Endothelial cell (in vitro differentiated cells): ENCODE data around the gene MILR1. TPM values are rescaled to one million over a fixed set of nuclear protein-coding genes. Genes with fewer than 3 reads are reported as not detected.

Source experiments
- DNase-seq: peaks from one replicate; pipeline ENCODE4 v3.0.0; 2021; ENCODE audit warnings: low spot score
- H3K27ac Mint-ChIP-seq: one replicate; pipeline ENCODE4 v1.8.0; 2021; ENCODE audit warnings: mixed read lengths, inconsistent platforms; ENCODE audit not compliant: unreplicated experiment
- H3K27me3 Mint-ChIP-seq: one replicate; pipeline ENCODE4 v1.8.0; 2021; ENCODE audit warnings: mild to moderate bottlenecking, moderate library complexity, mixed read lengths, inconsistent platforms; ENCODE audit not compliant: unreplicated experiment
- H3K36me3 Mint-ChIP-seq: one replicate; pipeline ENCODE4 v1.8.0; 2021; ENCODE audit warnings: mild to moderate bottlenecking, low read depth, mixed read lengths, inconsistent platforms; ENCODE audit not compliant: unreplicated experiment
- H3K4me1 Mint-ChIP-seq: one replicate; pipeline ENCODE4 v1.8.0; 2021; ENCODE audit warnings: mild to moderate bottlenecking, mixed read lengths, inconsistent platforms; ENCODE audit not compliant: unreplicated experiment
- H3K4me3 Mint-ChIP-seq: one replicate; pipeline ENCODE4 v1.8.0; 2021; ENCODE audit warnings: mild to moderate bottlenecking, mixed read lengths, inconsistent platforms; ENCODE audit not compliant: unreplicated experiment
- H3K9me3 Mint-ChIP-seq: one replicate; pipeline ENCODE4 v1.8.0; 2021; ENCODE audit warnings: mixed read lengths, inconsistent platforms; ENCODE audit not compliant: unreplicated experiment
- long read RNA-seq: library from polyadenylated mRNA; unstranded; transcript quantifications from one replicate; pipeline ENCODE4 v2.0.0, GENCODE V29; 2020; ENCODE audit not compliant: unreplicated experiment
- total RNA-seq: library from RNA; stranded (reverse); fragmentation: NEBNext Ultra II Directional; extraction: Animal tissue kit (Norgen Biotek cat#: 25700); gene quantifications from one replicate; pipeline ENCODE4 v1.2.1, GENCODE V29; 2021; ENCODE audit not compliant: unreplicated experiment
- TF ChIP-seq, protein P1 (sequence below): fragments of 200-600 bp; sonication (generic); IDR thresholded peaks from one replicate; pipeline ENCODE4 v1.5.0; 2021; ENCODE audit warnings: antibody characterized with exemption; ENCODE audit not compliant: unreplicated experiment

MILR1 gene, protein sequence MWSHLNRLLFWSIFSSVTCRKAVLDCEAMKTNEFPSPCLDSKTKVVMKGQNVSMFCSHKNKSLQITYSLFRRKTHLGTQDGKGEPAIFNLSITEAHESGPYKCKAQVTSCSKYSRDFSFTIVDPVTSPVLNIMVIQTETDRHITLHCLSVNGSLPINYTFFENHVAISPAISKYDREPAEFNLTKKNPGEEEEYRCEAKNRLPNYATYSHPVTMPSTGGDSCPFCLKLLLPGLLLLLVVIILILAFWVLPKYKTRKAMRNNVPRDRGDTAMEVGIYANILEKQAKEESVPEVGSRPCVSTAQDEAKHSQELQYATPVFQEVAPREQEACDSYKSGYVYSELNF
- total RNA-seq = 1.6 TPM
- long read RNA-seq, partial matches to known transcripts = 0 of 1 reads
- long read RNA-seq, other reads (novel, unspliced or antisense) = 1 of 1 reads

DNA sequence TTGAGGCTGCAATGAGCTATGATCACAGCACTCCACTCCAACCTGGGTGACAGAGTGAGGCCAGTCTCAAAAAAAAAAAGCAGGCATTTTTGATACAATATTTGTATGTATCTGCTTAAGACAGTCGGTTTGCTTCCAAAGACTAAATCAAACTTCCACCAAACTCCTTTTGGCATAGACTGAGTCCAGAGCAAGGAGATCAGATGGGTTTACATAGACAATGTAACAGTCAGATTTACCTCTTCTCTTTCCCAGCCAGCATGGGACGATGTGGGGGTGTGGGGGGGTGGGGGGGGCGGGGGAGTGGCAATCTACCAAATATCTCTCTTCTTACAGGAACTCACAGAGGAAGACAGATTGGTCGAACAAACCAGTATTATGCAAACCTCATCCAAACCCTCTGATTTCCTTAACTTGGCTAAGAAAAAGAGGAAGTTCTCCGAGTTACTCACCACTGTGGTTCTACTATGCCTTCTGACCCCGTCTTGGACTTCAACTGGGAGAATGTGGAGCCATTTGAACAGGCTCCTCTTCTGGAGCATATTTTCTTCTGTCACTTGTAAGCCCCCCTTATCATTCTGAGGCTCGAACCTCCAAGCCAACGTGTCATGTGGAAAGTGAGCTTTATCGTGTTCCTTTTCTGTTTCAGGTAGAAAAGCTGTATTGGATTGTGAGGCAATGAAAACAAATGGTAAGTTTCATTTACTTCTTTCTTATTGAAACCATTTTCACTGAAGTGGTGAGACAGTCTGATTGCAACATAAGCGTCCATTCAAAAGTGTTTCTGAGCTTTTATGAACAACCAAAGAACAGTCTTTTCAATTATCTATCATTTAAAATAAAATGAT lies at the start of gene MILR1:
TSS of gene MILR1 (plus strand) at position 451 of the 848 bp plus-strand sequence. CDS start at position 505, 54 bp downstream.
- no peaks in the 10 kb centered on the region for H3K9me3 Mint-ChIP-seq
- peaks cover 2% of the 10 kb centered on the region for H3K27me3 Mint-ChIP-seq
- DNase-seq = no peak
- H3K4me1 Mint-ChIP-seq = peaks cover 4% of the 10 kb centered on the region
- TF ChIP-seq, protein P1, sequence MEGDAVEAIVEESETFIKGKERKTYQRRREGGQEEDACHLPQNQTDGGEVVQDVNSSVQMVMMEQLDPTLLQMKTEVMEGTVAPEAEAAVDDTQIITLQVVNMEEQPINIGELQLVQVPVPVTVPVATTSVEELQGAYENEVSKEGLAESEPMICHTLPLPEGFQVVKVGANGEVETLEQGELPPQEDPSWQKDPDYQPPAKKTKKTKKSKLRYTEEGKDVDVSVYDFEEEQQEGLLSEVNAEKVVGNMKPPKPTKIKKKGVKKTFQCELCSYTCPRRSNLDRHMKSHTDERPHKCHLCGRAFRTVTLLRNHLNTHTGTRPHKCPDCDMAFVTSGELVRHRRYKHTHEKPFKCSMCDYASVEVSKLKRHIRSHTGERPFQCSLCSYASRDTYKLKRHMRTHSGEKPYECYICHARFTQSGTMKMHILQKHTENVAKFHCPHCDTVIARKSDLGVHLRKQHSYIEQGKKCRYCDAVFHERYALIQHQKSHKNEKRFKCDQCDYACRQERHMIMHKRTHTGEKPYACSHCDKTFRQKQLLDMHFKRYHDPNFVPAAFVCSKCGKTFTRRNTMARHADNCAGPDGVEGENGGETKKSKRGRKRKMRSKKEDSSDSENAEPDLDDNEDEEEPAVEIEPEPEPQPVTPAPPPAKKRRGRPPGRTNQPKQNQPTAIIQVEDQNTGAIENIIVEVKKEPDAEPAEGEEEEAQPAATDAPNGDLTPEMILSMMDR = no peak
- H3K27ac Mint-ChIP-seq = peak within 1 kb of the TSS; percentile 91
- no peak within 1 kb of the TSS for H3K4me3 Mint-ChIP-seq
- no peaks in the 10 kb centered on the region for H3K36me3 Mint-ChIP-seq

DNA sequence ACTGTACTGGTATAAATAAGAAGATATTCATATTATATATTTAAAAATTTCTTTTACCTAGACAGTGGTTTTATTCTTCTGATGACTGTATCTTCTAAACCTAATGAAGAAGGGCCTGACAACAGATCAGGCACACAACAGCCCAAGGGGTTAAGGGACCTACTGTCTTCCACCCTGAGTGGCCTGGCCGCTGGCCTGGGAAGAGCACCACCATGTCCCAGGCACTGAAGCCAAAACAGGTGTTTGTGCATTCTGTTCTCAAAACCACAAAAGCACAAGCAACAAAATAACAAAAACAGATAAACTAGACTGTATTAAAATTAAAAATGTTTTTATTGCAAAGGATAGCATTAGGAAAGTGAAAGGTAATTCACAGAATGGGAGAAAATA lies 49.2 kb upstream of the MILR1 start:
- Mint-ChIP-seq H3K27ac (no peak overlapping the region), H3K4me1 (peaks cover 10% of the 10 kb centered on the region), H3K36me3 (no peaks in the 10 kb centered on the region), H3K4me3 (no peak overlapping the region), H3K27me3 (no peaks in the 10 kb centered on the region), H3K9me3 (no peaks in the 10 kb centered on the region)
- TF ChIP-seq, protein P1 = no peak
- no peak for DNase-seq

DNA sequence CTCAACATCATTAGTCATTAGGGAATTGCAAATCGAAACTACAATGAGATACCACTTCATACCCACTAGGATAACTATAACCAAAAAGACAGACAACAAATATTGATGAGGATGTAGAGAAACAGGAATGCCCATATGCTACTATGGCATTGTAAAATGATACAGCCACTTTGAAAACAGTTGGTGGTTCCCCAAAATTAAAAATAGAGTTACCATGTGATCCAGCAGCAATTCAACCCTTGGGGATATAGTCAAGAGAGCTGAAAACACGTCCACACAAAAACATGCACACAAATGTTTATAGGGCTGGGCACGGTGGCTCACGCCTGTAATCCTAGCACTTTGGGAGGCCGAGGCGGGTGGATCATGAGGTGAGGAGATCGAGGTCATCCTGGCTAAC lies 48.3 kb upstream of the MILR1 start:
- H3K27ac Mint-ChIP-seq = no peak overlapping the region
- DNase-seq = no peak
- H3K4me3 Mint-ChIP-seq = no peak overlapping the region
- TF ChIP-seq, protein P1 = no peak
- no peaks in the 10 kb centered on the region for H3K9me3 Mint-ChIP-seq
- H3K27me3 Mint-ChIP-seq = no peaks in the 10 kb centered on the region
- H3K4me1 Mint-ChIP-seq = peaks cover 16% of the 10 kb centered on the region
- no peaks in the 10 kb centered on the region for H3K36me3 Mint-ChIP-seq

DNA sequence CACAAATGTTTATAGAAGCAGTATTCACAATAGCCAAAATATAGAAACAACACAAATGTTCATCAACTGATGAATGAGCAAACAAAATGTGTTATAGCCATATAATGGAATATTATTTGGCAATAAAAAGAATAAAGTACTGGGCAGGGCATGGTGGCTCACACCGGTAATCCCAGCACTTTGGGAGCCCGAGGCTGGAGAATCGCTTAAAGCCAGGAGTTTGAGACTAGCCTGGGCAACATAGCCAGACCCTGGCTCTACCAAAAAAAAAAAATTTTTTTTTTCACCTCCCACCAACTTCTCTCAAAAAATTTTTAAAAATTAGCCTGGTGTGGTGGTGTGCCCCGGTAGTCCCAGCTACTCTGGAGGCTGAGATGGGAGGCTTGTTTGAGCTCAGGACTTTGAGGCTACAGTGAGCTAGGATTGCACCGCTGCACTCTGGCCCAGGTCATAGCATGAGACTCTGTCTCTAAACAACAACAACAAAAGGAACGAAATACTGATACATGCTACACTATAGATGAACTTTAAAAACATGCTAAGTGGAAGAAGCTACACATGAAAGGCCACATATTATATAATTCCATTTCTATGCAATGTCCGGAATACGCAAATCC lies 47.6 kb upstream of the MILR1 start:
- no peak overlapping the region for H3K4me3 Mint-ChIP-seq
- no peak overlapping the region for H3K27ac Mint-ChIP-seq
- H3K9me3 Mint-ChIP-seq = no peaks in the 10 kb centered on the region
- DNase-seq = no peak
- no peaks in the 10 kb centered on the region for H3K36me3 Mint-ChIP-seq
- peaks cover 1% of the 10 kb centered on the region for H3K27me3 Mint-ChIP-seq
- H3K4me1 Mint-ChIP-seq = peaks cover 17% of the 10 kb centered on the region
- TF ChIP-seq, protein P1 = no peak
